Measurements from ENCODE around the gene MYRIP. TPM values are rescaled to one million over a fixed set of nuclear protein-coding genes. Genes with fewer than 3 reads are reported as not detected.
"Not testable (repeated sequence)": the region's sequence is repeated elsewhere in the genome, so short reads cannot be mapped to it uniquely, and the experiment has no call there.

The MYRIP gene
- total RNA-seq, 1 experiment from 2014 or later = 19.0 TPM

GRCh38 chr3:40133886-40134575 lies 324.6 kb downstream of the MYRIP start:
- not testable (repeated sequence) for DNase-seq; H3K36me3 ChIP-seq (ENCODE audit: insufficient read depth, low read length); H3K4me2 ChIP-seq (ENCODE audit: low read depth, low read length, poor library complexity, severe bottlenecking); H3K9me2 ChIP-seq (replicated peaks; ENCODE audit: insufficient read depth, low read length); H3K9me3 ChIP-seq (ENCODE audit: low read length); H3K27me3 ChIP-seq (ENCODE audit: low read length); H3K4me3 ChIP-seq (ENCODE audit: low read length); H4K20me1 ChIP-seq (ENCODE audit: insufficient read depth, low read depth, low read length); H3K9ac ChIP-seq (ENCODE audit: low read length); H3K27ac ChIP-seq (ENCODE audit: low read length); H2AFZ ChIP-seq (ENCODE audit: low read length); H3K4me1 ChIP-seq (ENCODE audit: low read length)
- H3K79me2 ChIP-seq (ENCODE audit: low read length) = peaks cover 14% of the 10 kb centered on the region

- no peak overlapping the region for H3K27ac ChIP-seq (ENCODE audit: low read length)
Observed at GRCh38 chr3:40137591-40138295, 328.3 kb downstream of the MYRIP start.

GRCh38 chr3:40143283-40144090 lies 334.1 kb downstream of the MYRIP start:
- Histone ChIP-seq H3K27me3 (ENCODE audit: low read length) (no peaks in the 10 kb centered on the region), H3K79me2 (ENCODE audit: low read length) (peaks cover 56% of the 10 kb centered on the region), H3K9ac (ENCODE audit: low read length) (no peak overlapping the region), H3K4me3 (ENCODE audit: low read length) (no peak overlapping the region), H3K9me2 (replicated peaks; ENCODE audit: insufficient read depth, low read length) (no peaks in the 10 kb centered on the region), H3K27ac (ENCODE audit: low read length) (no peak overlapping the region; the same call in 1 of the 2 replicates), H3K4me2 (ENCODE audit: low read depth, low read length, poor library complexity, severe bottlenecking) (no peak overlapping the region), H3K9me3 (ENCODE audit: low read length) (no peaks in the 10 kb centered on the region), H2AFZ (ENCODE audit: low read length) (no peak overlapping the region), H4K20me1 (ENCODE audit: insufficient read depth, low read depth, low read length) (no peaks in the 10 kb centered on the region), H3K36me3 (ENCODE audit: insufficient read depth, low read length) (no peaks in the 10 kb centered on the region; the same call in 1 of the 2 replicates), H3K4me1 (ENCODE audit: low read length) (peaks cover 15% of the 10 kb centered on the region)
- DNase-seq = no peak

More at GRCh38 chr3:40137591-40138295, 328.3 kb downstream of the MYRIP start:
- Histone ChIP-seq H4K20me1 (ENCODE audit: insufficient read depth, low read depth, low read length) (no peaks in the 10 kb centered on the region), H3K9me3 (ENCODE audit: low read length) (no peaks in the 10 kb centered on the region; the same call in 1 of the 2 replicates), H3K4me1 (ENCODE audit: low read length) (peaks cover under 1% of the 10 kb centered on the region), H3K9me2 (replicated peaks; ENCODE audit: insufficient read depth, low read length) (no peaks in the 10 kb centered on the region), H3K79me2 (ENCODE audit: low read length) (peaks cover 26% of the 10 kb centered on the region), H3K4me2 (ENCODE audit: low read depth, low read length, poor library complexity, severe bottlenecking) (no peak overlapping the region), H3K27me3 (ENCODE audit: low read length) (no peaks in the 10 kb centered on the region), H3K4me3 (ENCODE audit: low read length) (no peak overlapping the region), H3K36me3 (ENCODE audit: insufficient read depth, low read length) (no peaks in the 10 kb centered on the region; the same call in 1 of the 2 replicates), H2AFZ (ENCODE audit: low read length) (no peak overlapping the region), H3K9ac (ENCODE audit: low read length) (no peak overlapping the region)
- no peak for DNase-seq

GRCh38 chr3:40148827-40149226 lies 339.4 kb downstream of the MYRIP start:
- Histone ChIP-seq H3K4me2 (ENCODE audit: low read depth, low read length, poor library complexity, severe bottlenecking) (no peak overlapping the region), H3K79me2 (ENCODE audit: low read length) (peaks cover 34% of the 10 kb centered on the region), H3K27ac (ENCODE audit: low read length) (no peak overlapping the region), H3K9me2 (replicated peaks; ENCODE audit: insufficient read depth, low read length) (no peaks in the 10 kb centered on the region), H2AFZ (ENCODE audit: low read length) (no peak overlapping the region), H3K9me3 (ENCODE audit: low read length) (no peaks in the 10 kb centered on the region), H4K20me1 (ENCODE audit: insufficient read depth, low read depth, low read length) (no peaks in the 10 kb centered on the region), H3K9ac (ENCODE audit: low read length) (no peak overlapping the region), H3K36me3 (ENCODE audit: insufficient read depth, low read length) (peaks cover 5% of the 10 kb centered on the region; the same call in 1 of the 2 replicates), H3K4me3 (ENCODE audit: low read length) (no peak overlapping the region), H3K27me3 (ENCODE audit: low read length) (no peaks in the 10 kb centered on the region), H3K4me1 (ENCODE audit: low read length) (peaks cover 18% of the 10 kb centered on the region)
- no peak for DNase-seq

GRCh38 chr3:40152482-40153133 lies 343.2 kb downstream of the MYRIP start:
- H2AFZ ChIP-seq (ENCODE audit: low read length) = no peak overlapping the region
- H3K36me3 ChIP-seq (ENCODE audit: insufficient read depth, low read length) = peaks cover 5% of the 10 kb centered on the region; the same call in 1 of the 2 replicates
- DNase-seq = no peak
- H3K79me2 ChIP-seq (ENCODE audit: low read length) = peaks cover 19% of the 10 kb centered on the region
- H4K20me1 ChIP-seq (ENCODE audit: insufficient read depth, low read depth, low read length) = no peaks in the 10 kb centered on the region
- no peaks in the 10 kb centered on the region for H3K9me3 ChIP-seq (ENCODE audit: low read length)
- H3K27me3 ChIP-seq (ENCODE audit: low read length) = no peaks in the 10 kb centered on the region
- no peak overlapping the region for H3K9ac ChIP-seq (ENCODE audit: low read length)
- H3K4me1 ChIP-seq (ENCODE audit: low read length) = peaks cover 12% of the 10 kb centered on the region
- H3K9me2 ChIP-seq (replicated peaks; ENCODE audit: insufficient read depth, low read length) = no peaks in the 10 kb centered on the region
- H3K27ac ChIP-seq (ENCODE audit: low read length) = no peak overlapping the region
- H3K4me2 ChIP-seq (ENCODE audit: low read depth, low read length, poor library complexity, severe bottlenecking) = no peak overlapping the region
- no peak overlapping the region for H3K4me3 ChIP-seq (ENCODE audit: low read length)

- no peak for DNase-seq
- no peaks in the 10 kb centered on the region for H3K9me2 ChIP-seq (replicated peaks; ENCODE audit: insufficient read depth, low read length)
- no peak overlapping the region for H3K27ac ChIP-seq (ENCODE audit: low read length)
- no peak overlapping the region for H3K4me3 ChIP-seq (ENCODE audit: low read length)
- no peaks in the 10 kb centered on the region for H3K9me3 ChIP-seq (ENCODE audit: low read length)
- no peaks in the 10 kb centered on the region for H3K4me1 ChIP-seq (ENCODE audit: low read length)
- no peaks in the 10 kb centered on the region for H3K27me3 ChIP-seq (ENCODE audit: low read length)
- no peaks in the 10 kb centered on the region for H4K20me1 ChIP-seq (ENCODE audit: insufficient read depth, low read depth, low read length)
- no peak overlapping the region for H3K9ac ChIP-seq (ENCODE audit: low read length)
- H2AFZ ChIP-seq (ENCODE audit: low read length) = no peak overlapping the region
- H3K36me3 ChIP-seq (ENCODE audit: insufficient read depth, low read length) = peaks cover 4% of the 10 kb centered on the region; the same call in 1 of the 2 replicates
- H3K79me2 ChIP-seq (ENCODE audit: low read length) = peaks cover 8% of the 10 kb centered on the region; the same call in 1 of the 2 replicates
- H3K4me2 ChIP-seq (ENCODE audit: low read depth, low read length, poor library complexity, severe bottlenecking) = no peak overlapping the region
Observed at GRCh38 chr3:40160933-40161332, 351.5 kb downstream of the MYRIP start.

- H3K27me3 ChIP-seq (ENCODE audit: low read length) = no peaks in the 10 kb centered on the region
- no peak overlapping the region for H3K4me3 ChIP-seq (ENCODE audit: low read length)
- DNase-seq = no peak
- no peak overlapping the region for H3K27ac ChIP-seq (ENCODE audit: low read length)
- H3K4me1 ChIP-seq (ENCODE audit: low read length) = no peaks in the 10 kb centered on the region
- no peaks in the 10 kb centered on the region for H3K9me3 ChIP-seq (ENCODE audit: low read length)
- peaks cover 8% of the 10 kb centered on the region; the same call in 1 of the 2 replicates for H3K79me2 ChIP-seq (ENCODE audit: low read length)
- no peak overlapping the region for H2AFZ ChIP-seq (ENCODE audit: low read length)
- no peaks in the 10 kb centered on the region for H4K20me1 ChIP-seq (ENCODE audit: insufficient read depth, low read depth, low read length)
- H3K4me2 ChIP-seq (ENCODE audit: low read depth, low read length, poor library complexity, severe bottlenecking) = no peak overlapping the region
- peaks cover 4% of the 10 kb centered on the region; the same call in 1 of the 2 replicates for H3K36me3 ChIP-seq (ENCODE audit: insufficient read depth, low read length)
- no peaks in the 10 kb centered on the region for H3K9me2 ChIP-seq (replicated peaks; ENCODE audit: insufficient read depth, low read length)
- H3K9ac ChIP-seq (ENCODE audit: low read length) = no peak overlapping the region
Observed at GRCh38 chr3:40162616-40163015, 353.2 kb downstream of the MYRIP start.

Measured in Karpas-422 (cell line).